B cell (primary cell): ENCODE measurements around the gene RHOH. TPM values are rescaled to one million over a fixed set of nuclear protein-coding genes. Genes with fewer than 3 reads are reported as not detected.

ENCODE experiments used
- ATAC-seq: fragments of 200-7000 bp; cut with Tn5 transposase; one replicate; pipeline ENCODE4 v1.10.0; 2021; ENCODE audit warnings: low read depth, mild to moderate bottlenecking, moderate number of reproducible peaks, moderate library complexity
- CTCF ChIA-PET: fragments of 350-600 bp; sonication (Branson Sonifier 250); formaldehyde crosslinking; loops from one replicate; lab custom pipeline; 2021; ENCODE audit warnings: antibody characterized with exemption, inconsistent platforms; lab: Charles Lee
- POLR2A ChIA-PET: fragments of 350-600 bp; sonication (Branson Sonifier 250); formaldehyde crosslinking; loops from one replicate; lab custom pipeline; 2021; ENCODE audit warnings: antibody characterized with exemption; lab: Charles Lee
- DNase-seq: peaks from one replicate; pipeline ENCODE4 v3.0.0; 2013
- H2AFZ ChIP-seq: 2 replicates; pipeline ENCODE4 v1.6.1; 2012; ENCODE audit warnings: mild to moderate bottlenecking, low read depth, low read length; ENCODE audit not compliant: insufficient read depth, poor library complexity, severe bottlenecking
- H3K27ac ChIP-seq, 2 donors: 1 replicate in 1 of 2; 2 replicates in 1 of 2; pipeline ENCODE4 v1.5.1; 2012 to 2013; ENCODE audit warnings: low read length in 2 of 2, mild to moderate bottlenecking in 2 of 2, moderate library complexity in 1 of 2
- H3K27me3 ChIP-seq, 4 experiments: fragments of 200-600 bp in 1 of 4; sonication (generic) in 1 of 4; replicated peaks in 1 of 4; 1 replicate in 2 of 4; 2 replicates in 2 of 4; pipeline versions ENCODE4 v1.6.1 to v1.7.0; 2013 to 2016; ENCODE audit warnings: low read length in 3 of 4, mild to moderate bottlenecking in 2 of 4, mixed read lengths in 1 of 4, moderate library complexity in 1 of 4; ENCODE audit not compliant: insufficient read depth in 4 of 4, control insufficient read depth in 3 of 4; ENCODE audit errors: control extremely low read depth in 1 of 4
- H3K36me3 ChIP-seq, 2 experiments: replicated peaks in 1 of 2; 1 replicate in 1 of 2; 2 replicates in 1 of 2; pipeline versions ENCODE4 v1.6.1 to v1.7.1; 2013; ENCODE audit warnings: low read length in 1 of 2; ENCODE audit not compliant: insufficient read depth in 2 of 2, control insufficient read depth in 1 of 2; ENCODE audit errors: control extremely low read depth in 1 of 2, extremely low read depth in 1 of 2
- H3K4me1 ChIP-seq, 2 donors: fragments of 200-600 bp in 1 of 2; sonication (generic) in 1 of 2; 1 replicate in 1 of 2; 2 replicates in 1 of 2; pipeline versions ENCODE4 v1.5.1 to v1.6.1; 2013 to 2017; ENCODE audit warnings: low read length in 2 of 2; ENCODE audit not compliant: control insufficient read depth in 2 of 2, insufficient read depth in 2 of 2
- H3K4me2 ChIP-seq: replicated peaks from 2 replicates; pipeline ENCODE3; 2012; ENCODE audit warnings: mild to moderate bottlenecking, low read depth, low read length; ENCODE audit not compliant: poor library complexity, severe bottlenecking
- H3K4me3 ChIP-seq, 5 experiments: fragments of 200-600 bp in 1 of 5; sonication (generic) in 1 of 5; 1 replicate in 3 of 5; 2 replicates in 2 of 5; pipeline versions ENCODE4 v1.5.1 to v1.7.0; 2011 to 2016; ENCODE audit warnings: low read length in 4 of 5, mild to moderate bottlenecking in 4 of 5, low read depth in 2 of 5, control low read depth in 1 of 5, moderate library complexity in 1 of 5; ENCODE audit not compliant: insufficient read depth in 1 of 5; ENCODE audit errors: control extremely low read depth in 1 of 5, extremely low read depth in 1 of 5
- H3K79me2 ChIP-seq: fragments of 200-600 bp; sonication (generic); one replicate; pipeline ENCODE4 v1.6.0; 2016; ENCODE audit warnings: low read length; ENCODE audit not compliant: control insufficient read depth, insufficient read depth
- H3K9ac ChIP-seq: fragments of 200-600 bp; sonication (generic); 2 replicates; pipeline ENCODE4 v1.6.1; 2017; ENCODE audit warnings: mild to moderate bottlenecking, low read length, moderate library complexity
- H3K9me3 ChIP-seq, 3 donors: one replicate each; pipeline versions ENCODE4 v1.6.1 to v1.7.1; 2013; ENCODE audit warnings: low read length in 2 of 3; ENCODE audit not compliant: control insufficient read depth in 2 of 3, insufficient read depth in 1 of 3; ENCODE audit errors: control extremely low read depth in 1 of 3
- H4K20me1 ChIP-seq: 2 replicates; pipeline ENCODE4 v1.6.0; 2012; ENCODE audit warnings: mild to moderate bottlenecking, low read length; ENCODE audit not compliant: insufficient read depth, control insufficient read depth, poor library complexity, severe bottlenecking
- H3K27ac Mint-ChIP-seq: one replicate; pipeline ENCODE4 v1.8.0; 2021; ENCODE audit warnings: mixed read lengths
- H3K27me3 Mint-ChIP-seq: one replicate; pipeline ENCODE4 v1.8.0; 2021; ENCODE audit warnings: mixed read lengths
- H3K4me1 Mint-ChIP-seq: one replicate; pipeline ENCODE4 v1.8.0; 2021; ENCODE audit warnings: mixed read lengths
- H3K4me3 Mint-ChIP-seq: one replicate; pipeline ENCODE4 v1.8.0; 2021; ENCODE audit warnings: mixed read lengths
- H3K9me3 Mint-ChIP-seq: one replicate; pipeline ENCODE4 v1.8.0; 2022; ENCODE audit warnings: mixed read lengths; ENCODE audit not compliant: insufficient read depth
- CTCF ChIP-seq: fragments of 200-600 bp; IDR thresholded peaks from one replicate; pipeline ENCODE4 v1.8.0; 2022; ENCODE audit warnings: antibody characterized with exemption, mild to moderate bottlenecking
- EZH2 ChIP-seq: IDR thresholded peaks from 2 replicates; pipeline ENCODE4 v1.6.1; 2012; ENCODE audit warnings: borderline replicate concordance, low read depth, mild to moderate bottlenecking, moderate library complexity, low read length; ENCODE audit not compliant: insufficient read depth, poor library complexity, severe bottlenecking
- WGBS: methylation state at CpG from one replicate; pipeline ENCODE4 v1.1.5; 2013; ENCODE audit warnings: missing lambda C conversion rate; ENCODE audit not compliant: insufficient coverage; 5-methylcytosine and 5-hydroxymethylcytosine counted together
- intact Hi-C: fragments of 100-400 bp; cut with micrococcal nuclease; formaldehyde crosslinking; loops from one replicate; pipeline ENCODE4 v1.10.0; 2022
- polyA plus RNA-seq: library from polyadenylated mRNA; depleted of rRNA; stranded (reverse); fragments of >200 nt; gene quantifications from 2 replicates; pipeline ENCODE4 v1.2.3, GENCODE V29; 2012
- total RNA-seq, 2 donors: library from RNA; stranded (reverse); fragments of 120-200 nt in 1 of 2; gene quantifications; 1 replicate in 1 of 2; 2 replicates in 1 of 2; pipeline versions ENCODE4 v1.2.3 to v1.2.4, GENCODE V29; 2013 to 2022

Gene RHOH
- total and polyA plus RNA-seq, 2 donors (not counting 1 experiment from before 2014, with no cell fraction given), result 118 to 209 TPM

GRCh38 chr4:40165916-40166315, 30.9 kb upstream of the RHOH start:
- Histone ChIP-seq H3K27me3 (no peaks in the 10 kb centered on the region), H3K4me2 (no peak overlapping the region), H4K20me1 (no peaks in the 10 kb centered on the region), H3K4me3 (no peak overlapping the region), H3K9ac (no peak overlapping the region), H3K79me2 (peaks cover 10% of the 10 kb centered on the region), H3K36me3 (no peaks in the 10 kb centered on the region), H3K27ac (no peak overlapping the region), H3K9me3 (no peaks in the 10 kb centered on the region), H3K4me1 (peaks cover 6 to 9% of the 10 kb centered on the region in 2 donors), H2AFZ (no peak overlapping the region)
- TF ChIP-seq CTCF (no peak), EZH2 (no peak)
- Mint-ChIP-seq H3K4me1 (peaks cover 9% of the 10 kb centered on the region), H3K4me3 (no peak overlapping the region), H3K27ac (no peak overlapping the region), H3K27me3 (no peaks in the 10 kb centered on the region), H3K9me3 (no peaks in the 10 kb centered on the region)
- CTCF ChIA-PET, result interaction anchor here (1.6 kb wide), 1 partner anchor 14 kb away, joined by 5 read pairs; no protein-coding TSS in a partner anchor
- no CpG with 5 or more reads among the region's 1 CpG for WGBS
- DNase-seq (no peak), ATAC-seq (no peak)
- POLR2A ChIA-PET, result no interaction called here
- intact Hi-C loops, result no loop called here

DNA sequence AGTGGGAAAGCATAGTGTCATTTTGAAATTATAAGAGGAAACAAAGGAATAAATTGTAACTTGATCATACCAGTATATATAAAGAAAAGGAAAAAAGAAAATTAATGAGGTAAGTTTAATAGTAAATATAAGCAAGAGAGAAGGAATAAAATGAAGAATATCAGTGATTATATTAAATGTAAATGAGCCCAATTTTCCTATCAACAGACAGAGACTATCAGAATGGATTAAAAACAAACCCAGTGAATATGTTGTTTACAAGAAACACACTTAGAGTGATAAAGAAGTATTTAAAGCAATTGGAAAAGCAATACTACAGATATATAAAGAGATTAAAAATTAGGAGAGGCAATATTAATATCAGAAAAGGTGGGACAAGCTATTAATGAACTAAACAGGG, 28.8 kb upstream of the RHOH start:
- Histone ChIP-seq H3K27ac (no peak overlapping the region), H3K9ac (no peak overlapping the region), H3K9me3 (no peaks in the 10 kb centered on the region), H3K4me2 (no peak overlapping the region), H3K4me1 (peaks cover 14 to 23% of the 10 kb centered on the region in 2 donors), H3K4me3 (no peak overlapping the region), H2AFZ (no peak overlapping the region), H3K79me2 (peaks cover 22% of the 10 kb centered on the region), H3K27me3 (no peaks in the 10 kb centered on the region), H4K20me1 (no peaks in the 10 kb centered on the region), H3K36me3 (no peaks in the 10 kb centered on the region)
- TF ChIP-seq CTCF (no peak), EZH2 (no peak)
- H3K27ac Mint-ChIP-seq, result no peak overlapping the region
- DNase-seq (no peak), ATAC-seq (no peak)
- ChIA-PET CTCF (no interaction called here), POLR2A (no interaction called here)
- intact Hi-C loops, result no loop called here
- H3K9me3 Mint-ChIP-seq, result no peaks in the 10 kb centered on the region
- H3K27me3 Mint-ChIP-seq, result no peaks in the 10 kb centered on the region
- no peak overlapping the region for H3K4me3 Mint-ChIP-seq
- peaks cover 28% of the 10 kb centered on the region for H3K4me1 Mint-ChIP-seq
